Brain microvascular endothelial cell (primary cell): Measurements from ENCODE around the gene LZTFL1.

Experiments
- DNase-seq: peaks from one replicate; pipeline ENCODE4 v3.0.0-alpha.2; 2020
- H3K27ac ChIP-seq: fragments of 250-450 bp; sonication (Bioruptor Pico); 2 replicates; pipeline ENCODE4 v1.5.1; 2020; ENCODE audit warnings: mild to moderate bottlenecking, moderate library complexity
- H3K27me3 ChIP-seq: fragments of 250-450 bp; sonication (Bioruptor Pico); replicated peaks from 2 replicates; pipeline ENCODE4 v1.5.1; 2020; ENCODE audit warnings: mild to moderate bottlenecking
- H3K36me3 ChIP-seq: fragments of 250-450 bp; sonication (Bioruptor Pico); replicated peaks from 2 replicates; pipeline ENCODE4 v1.5.1; 2020; ENCODE audit warnings: mild to moderate bottlenecking
- H3K4me3 ChIP-seq: 2 replicates; pipeline ENCODE4 v1.5.1; 2011; ENCODE audit warnings: low read depth, mild to moderate bottlenecking, control low read depth, low read length, moderate library complexity
- CTCF ChIP-seq: IDR thresholded peaks from 2 replicates; pipeline ENCODE4 v1.5.1; 2011; ENCODE audit warnings: low read depth, mild to moderate bottlenecking, moderate library complexity, low read length, control low read depth, inconsistent platforms; ENCODE audit errors: missing control alignments
- in situ Hi-C: cut with HindIII; loops from 2 replicates; pipeline ENCODE4 v1.10.0; 2017; ENCODE audit warnings: low sequenced_read_pairs, low pct_ligation_motif_present

Gene LZTFL1

GRCh38 chr3:45779746-45780735 lies 61.9 kb downstream of the LZTFL1 start:
- no peak overlapping the region for H3K27ac ChIP-seq
- H3K36me3 ChIP-seq = no peaks in the 10 kb centered on the region
- H3K27me3 ChIP-seq = peaks cover 3% of the 10 kb centered on the region
- H3K4me3 ChIP-seq = no peak overlapping the region
- in situ Hi-C loops = no loop called here
- no peak for TF ChIP-seq CTCF
- DNase-seq = no peak

GRCh38 chr3:45778761-45779201 lies 63.1 kb downstream of the LZTFL1 start:
- no peak for TF ChIP-seq CTCF
- no peak overlapping the region for H3K4me3 ChIP-seq
- in situ Hi-C loops = no loop called here

GRCh38 chr3:45777746-45778386 lies 64.1 kb downstream of the LZTFL1 start:
- Histone ChIP-seq H3K36me3 (no peaks in the 10 kb centered on the region), H3K27me3 (peaks cover 5% of the 10 kb centered on the region), H3K4me3 (no peak overlapping the region), H3K27ac (no peak overlapping the region)
- DNase-seq = no peak
- in situ Hi-C loops = no loop called here
- TF ChIP-seq CTCF = no peak

More at GRCh38 chr3:45778761-45779201, 63.1 kb downstream of the LZTFL1 start:
- H3K27ac ChIP-seq = no peak overlapping the region
- no peaks in the 10 kb centered on the region for H3K36me3 ChIP-seq
- peaks cover 5% of the 10 kb centered on the region for H3K27me3 ChIP-seq
- no peak for DNase-seq

GRCh38 chr3:45777111-45777745 lies 64.7 kb downstream of the LZTFL1 start:
- TF ChIP-seq CTCF = no peak
- H3K27ac ChIP-seq = no peak overlapping the region
- in situ Hi-C loops = no loop called here
- H3K27me3 ChIP-seq = peaks cover 5% of the 10 kb centered on the region
- H3K4me3 ChIP-seq = no peak overlapping the region
- no peaks in the 10 kb centered on the region for H3K36me3 ChIP-seq
- DNase-seq = no peak

- TF ChIP-seq CTCF = no peak
- DNase-seq = no peak
- H3K36me3 ChIP-seq = no peaks in the 10 kb centered on the region
- H3K27ac ChIP-seq = no peak overlapping the region
- H3K4me3 ChIP-seq = no peak overlapping the region
- in situ Hi-C loops = no loop called here
- peaks cover 5% of the 10 kb centered on the region for H3K27me3 ChIP-seq
Measured at GRCh38 chr3:45776611-45777010, 65.3 kb downstream of the LZTFL1 start.
